D721Med (cell line): Measurements from ENCODE around the gene CIB2.

Source experiments
- DNase-seq: peaks from one replicate; pipeline ENCODE4 v3.0.0; 2011; ENCODE audit warnings: low spot score; ENCODE audit not compliant: insufficient read length
- FAIRE-seq: peaks from 2 replicates; lab custom pipeline; 2011; peaks lifted over from hg19 to GRCh38; lab: Jason Lieb, UNC
- CTCF ChIP-seq: IDR thresholded peaks from 2 replicates; pipeline ENCODE4 v1.5.1; 2012; ENCODE audit warnings: mild to moderate bottlenecking, control low read depth; ENCODE audit not compliant: insufficient read depth; ENCODE audit errors: missing control alignments

Gene CIB2

GRCh38 chr15:78083687-78084448 lies 47.4 kb downstream of the CIB2 start:
- FAIRE-seq (no peak), DNase-seq (no peak)

GRCh38 chr15:78083186-78083585 lies 48.1 kb downstream of the CIB2 start:
- no peak for DNase-seq
- no peak for FAIRE-seq
- TF ChIP-seq CTCF, result no peak

More at GRCh38 chr15:78083687-78084448, 47.4 kb downstream of the CIB2 start:
- no peak for TF ChIP-seq CTCF

- FAIRE-seq (no peak), DNase-seq (no peak)
- TF ChIP-seq CTCF, result no peak
These were observed 48.5 kb downstream of the CIB2 start for GRCh38 chr15:78082743-78083110.

- FAIRE-seq, result no peak
- DNase-seq, result no peak
- no peak for TF ChIP-seq CTCF
These were observed 49.0 kb downstream of the CIB2 start for GRCh38 chr15:78082106-78082742.

- DNase-seq (no peak), FAIRE-seq (no peak)
- TF ChIP-seq CTCF, result no peak
These were observed 51.2 kb downstream of the CIB2 start for GRCh38 chr15:78080088-78080460.

- FAIRE-seq, result no peak
These were observed 51.8 kb downstream of the CIB2 start for GRCh38 chr15:78079298-78080087.

More at GRCh38 chr15:78079298-78080087, 51.8 kb downstream of the CIB2 start:
- no peak for DNase-seq
- TF ChIP-seq CTCF, result no peak
